HAP-1 (cell line): ENCODE measurements around the gene MAP2K5.
"Not testable (repeated sequence)": the region's sequence is repeated elsewhere in the genome, so short reads cannot be mapped to it uniquely, and the experiment has no call there.

Experiments used
- DNase-seq, 2 experiments: peaks; one replicate each; pipeline ENCODE4 v3.0.0-alpha.2; 2016 to 2020; ENCODE audit warnings: low spot score in 2 of 2
- H3K27me3 ChIP-seq: fragments of 250-450 bp; sonication (Bioruptor Pico); 2 replicates; pipeline ENCODE4 v1.5.1; 2020; ENCODE audit warnings: low read depth, mild to moderate bottlenecking, moderate library complexity
- H3K36me3 ChIP-seq: fragments of 250-450 bp; sonication (Bioruptor Pico); replicated peaks from 2 replicates; pipeline ENCODE4 v1.5.1; 2020; ENCODE audit warnings: mild to moderate bottlenecking
- H3K4me1 ChIP-seq: fragments of 250-450 bp; sonication (Bioruptor Pico); 2 replicates; pipeline ENCODE4 v1.5.1; 2020; ENCODE audit warnings: mild to moderate bottlenecking
- H3K4me3 ChIP-seq: fragments of 250-450 bp; sonication (Bioruptor Pico); 2 replicates; pipeline ENCODE4 v1.5.1; 2020; ENCODE audit warnings: mild to moderate bottlenecking, moderate library complexity
- H3K9me3 ChIP-seq: fragments of 250-450 bp; sonication (Bioruptor Pico); 2 replicates; pipeline ENCODE4 v1.5.1; 2020; ENCODE audit warnings: mild to moderate bottlenecking, moderate library complexity
- in situ Hi-C: fragments of 300-500 bp; cut with MboI; formaldehyde crosslinking; loops from 3 replicates; pipeline ENCODE4 v1.14.3; 2020; ENCODE audit warnings: low sequenced_read_pairs, inconsistent platforms, mixed read lengths

MAP2K5 gene

GRCh38 chr15:67607329-67607728, 64.8 kb downstream of the MAP2K5 start:
- no peaks in the 10 kb centered on the region for H3K9me3 ChIP-seq
- H3K36me3 ChIP-seq: no peaks in the 10 kb centered on the region
- DNase-seq: no peak
- no peak overlapping the region for H3K4me3 ChIP-seq
- in situ Hi-C loops: no loop called here
- peaks cover 10% of the 10 kb centered on the region for H3K4me1 ChIP-seq
- H3K27me3 ChIP-seq: no peaks in the 10 kb centered on the region

- Histone ChIP-seq H3K4me3 (no peak overlapping the region), H3K36me3 (no peaks in the 10 kb centered on the region), H3K4me1 (peaks cover 10% of the 10 kb centered on the region), H3K27me3 (no peaks in the 10 kb centered on the region), H3K9me3 (no peaks in the 10 kb centered on the region)
- no peak for DNase-seq
- in situ Hi-C loops: no loop called here
Observed at GRCh38 chr15:67607959-67608637, 65.6 kb downstream of the MAP2K5 start.

- Histone ChIP-seq H3K4me1 (peaks cover 10% of the 10 kb centered on the region), H3K27me3 (no peaks in the 10 kb centered on the region), H3K9me3 (no peaks in the 10 kb centered on the region), H3K36me3 (no peaks in the 10 kb centered on the region), H3K4me3 (no peak overlapping the region)
- in situ Hi-C loops: no loop called here
- peak in 1 of 2 experiments; percentile 33 for DNase-seq
Observed at GRCh38 chr15:67608638-67608959, 66.1 kb downstream of the MAP2K5 start.

- Histone ChIP-seq H3K4me1 (peaks cover 8% of the 10 kb centered on the region; the same call in 1 of the 2 replicates), H3K36me3 (no peaks in the 10 kb centered on the region), H3K4me3 (no peak overlapping the region), H3K9me3 (no peaks in the 10 kb centered on the region), H3K27me3 (no peaks in the 10 kb centered on the region)
- in situ Hi-C loops: no loop called here
- DNase-seq: no peak
Observed at GRCh38 chr15:67611370-67612369, 69.2 kb downstream of the MAP2K5 start.

- no peak for DNase-seq
- Histone ChIP-seq H3K36me3 (no peaks in the 10 kb centered on the region), H3K4me1 (peaks cover 8% of the 10 kb centered on the region; the same call in 1 of the 2 replicates), H3K27me3 (no peaks in the 10 kb centered on the region), H3K9me3 (no peaks in the 10 kb centered on the region), H3K4me3 (no peak overlapping the region)
- in situ Hi-C loops: no loop called here
Observed at GRCh38 chr15:67613211-67613610, 70.7 kb downstream of the MAP2K5 start.

GRCh38 chr15:67613708-67614107, 71.2 kb downstream of the MAP2K5 start:
- Histone ChIP-seq H3K4me3 (no peak overlapping the region), H3K4me1 (peaks cover 5% of the 10 kb centered on the region; the same call in 1 of the 2 replicates), H3K36me3 (no peaks in the 10 kb centered on the region), H3K27me3 (no peaks in the 10 kb centered on the region), H3K9me3 (no peaks in the 10 kb centered on the region)
- in situ Hi-C loops: no loop called here
- no peak for DNase-seq

GRCh38 chr15:67615131-67615534, 72.6 kb downstream of the MAP2K5 start:
- H3K4me1 ChIP-seq, in situ Hi-C loops, DNase-seq: not testable (repeated sequence)

GRCh38 chr15:67618297-67618696, 75.8 kb downstream of the MAP2K5 start:
- H3K4me3 ChIP-seq: no peak overlapping the region
- no peaks in the 10 kb centered on the region for H3K9me3 ChIP-seq
- in situ Hi-C loops: no loop called here
- H3K4me1 ChIP-seq: peaks cover 5% of the 10 kb centered on the region; the same call in 1 of the 2 replicates
- H3K27me3 ChIP-seq: no peaks in the 10 kb centered on the region
- DNase-seq: no peak
- no peaks in the 10 kb centered on the region for H3K36me3 ChIP-seq

More at GRCh38 chr15:67615131-67615534, 72.6 kb downstream of the MAP2K5 start:
- not testable (repeated sequence) for H3K27me3 ChIP-seq, H3K9me3 ChIP-seq, H3K4me3 ChIP-seq, H3K36me3 ChIP-seq

- in situ Hi-C loops: no loop called here
- no peaks in the 10 kb centered on the region for H3K36me3 ChIP-seq
- DNase-seq: no peak
- no peak overlapping the region for H3K4me3 ChIP-seq
- no peaks in the 10 kb centered on the region for H3K9me3 ChIP-seq
- peaks cover 7% of the 10 kb centered on the region for H3K4me1 ChIP-seq
- H3K27me3 ChIP-seq: no peaks in the 10 kb centered on the region
Observed at GRCh38 chr15:67622110-67622509, 79.6 kb downstream of the MAP2K5 start.

GRCh38 chr15:67632261-67632660, 89.8 kb downstream of the MAP2K5 start:
- Histone ChIP-seq H3K27me3 (no peaks in the 10 kb centered on the region), H3K9me3 (no peaks in the 10 kb centered on the region), H3K4me1 (no peaks in the 10 kb centered on the region), H3K36me3 (no peaks in the 10 kb centered on the region), H3K4me3 (no peak overlapping the region)
- no peak for DNase-seq
- in situ Hi-C loops: no loop called here

GRCh38 chr15:67635950-67636349, 93.4 kb downstream of the MAP2K5 start:
- H3K4me3 ChIP-seq, H3K27me3 ChIP-seq, H3K4me1 ChIP-seq, H3K36me3 ChIP-seq, H3K9me3 ChIP-seq, DNase-seq, in situ Hi-C loops: not testable (repeated sequence)

- Histone ChIP-seq H3K27me3 (no peaks in the 10 kb centered on the region), H3K4me3 (no peak overlapping the region), H3K36me3 (no peaks in the 10 kb centered on the region), H3K9me3 (no peaks in the 10 kb centered on the region), H3K4me1 (no peaks in the 10 kb centered on the region)
- DNase-seq: no peak
- in situ Hi-C loops: no loop called here
Observed at GRCh38 chr15:67639591-67639990, 97.1 kb downstream of the MAP2K5 start.

- in situ Hi-C loops: no loop called here
Observed at GRCh38 chr15:67641453-67641852, 99.0 kb downstream of the MAP2K5 start.

GRCh38 chr15:67646847-67647246, 104.3 kb downstream of the MAP2K5 start:
- Histone ChIP-seq H3K9me3 (no peaks in the 10 kb centered on the region), H3K4me3 (no peak overlapping the region), H3K27me3 (no peaks in the 10 kb centered on the region), H3K4me1 (no peaks in the 10 kb centered on the region), H3K36me3 (no peaks in the 10 kb centered on the region)
- in situ Hi-C loops: no loop called here
- DNase-seq: no peak

More at GRCh38 chr15:67641453-67641852, 99.0 kb downstream of the MAP2K5 start:
- H3K27me3 ChIP-seq: no peaks in the 10 kb centered on the region
- no peak for DNase-seq
- H3K4me3 ChIP-seq: no peak overlapping the region
- no peaks in the 10 kb centered on the region for H3K9me3 ChIP-seq
- H3K4me1 ChIP-seq: no peaks in the 10 kb centered on the region
- H3K36me3 ChIP-seq: no peaks in the 10 kb centered on the region
